Uterus (tissue), 2 donors: ENCODE measurements around the gene PLXNA2.

Experiments
- POLR2A ChIP-seq, 2 donors: fragments of 450-650 bp; IDR thresholded peaks; one replicate each; pipeline ENCODE4 v1.6.1; 2016; ENCODE audit warnings: antibody characterized with exemption in 2 of 2, mild to moderate bottlenecking in 1 of 2, moderate library complexity in 1 of 2
- TF ChIP-seq, protein P1 (sequence below), 4 experiments: fragments of 200-600 bp in 2 of 4; fragments of 450-650 bp in 2 of 4; sonication (generic) in 2 of 4; IDR thresholded peaks; one replicate each; pipeline ENCODE4 v1.5.1; 2016 to 2019; ENCODE audit warnings: antibody characterized with exemption in 4 of 4, mild to moderate bottlenecking in 2 of 4, moderate library complexity in 1 of 4

DNA sequence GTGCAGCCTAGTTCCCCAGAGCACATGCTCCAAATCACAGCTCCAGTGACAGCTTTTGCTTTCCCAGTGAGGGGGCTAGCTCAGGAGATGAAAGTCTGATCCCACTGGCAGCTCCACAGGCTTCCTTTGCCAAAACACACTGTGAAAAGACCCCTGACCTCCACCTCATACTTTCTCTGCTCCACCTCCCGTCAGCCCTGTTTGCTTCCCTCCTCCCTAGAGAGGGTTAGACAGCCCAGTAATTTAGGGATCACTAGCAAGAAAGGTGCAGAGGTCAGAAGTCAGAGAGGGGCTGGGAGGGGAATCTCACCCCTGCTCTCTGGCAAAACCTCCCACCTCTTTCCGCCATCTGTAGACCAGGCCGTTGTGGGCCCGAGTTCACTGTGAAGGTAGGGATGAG, 62.8 kb downstream of the PLXNA2 start:
- TF ChIP-seq, protein P1, sequence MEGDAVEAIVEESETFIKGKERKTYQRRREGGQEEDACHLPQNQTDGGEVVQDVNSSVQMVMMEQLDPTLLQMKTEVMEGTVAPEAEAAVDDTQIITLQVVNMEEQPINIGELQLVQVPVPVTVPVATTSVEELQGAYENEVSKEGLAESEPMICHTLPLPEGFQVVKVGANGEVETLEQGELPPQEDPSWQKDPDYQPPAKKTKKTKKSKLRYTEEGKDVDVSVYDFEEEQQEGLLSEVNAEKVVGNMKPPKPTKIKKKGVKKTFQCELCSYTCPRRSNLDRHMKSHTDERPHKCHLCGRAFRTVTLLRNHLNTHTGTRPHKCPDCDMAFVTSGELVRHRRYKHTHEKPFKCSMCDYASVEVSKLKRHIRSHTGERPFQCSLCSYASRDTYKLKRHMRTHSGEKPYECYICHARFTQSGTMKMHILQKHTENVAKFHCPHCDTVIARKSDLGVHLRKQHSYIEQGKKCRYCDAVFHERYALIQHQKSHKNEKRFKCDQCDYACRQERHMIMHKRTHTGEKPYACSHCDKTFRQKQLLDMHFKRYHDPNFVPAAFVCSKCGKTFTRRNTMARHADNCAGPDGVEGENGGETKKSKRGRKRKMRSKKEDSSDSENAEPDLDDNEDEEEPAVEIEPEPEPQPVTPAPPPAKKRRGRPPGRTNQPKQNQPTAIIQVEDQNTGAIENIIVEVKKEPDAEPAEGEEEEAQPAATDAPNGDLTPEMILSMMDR (IDR thresholded peaks at IDR 0.05) = no peak
- TF ChIP-seq POLR2A (IDR thresholded peaks at IDR 0.05) = no peak
